Suppressor macrophage treated with lipopolysaccharide for 4 hours (primary cell): ENCODE data around the gene MSL2.
"Not testable (repeated sequence)": the region's sequence is repeated elsewhere in the genome, so short reads cannot be mapped to it uniquely, and the experiment has no call there.

Source experiments
- DNase-seq: peaks from one replicate; pipeline ENCODE4 v3.0.0-alpha.2; 2020

Gene MSL2, protein sequence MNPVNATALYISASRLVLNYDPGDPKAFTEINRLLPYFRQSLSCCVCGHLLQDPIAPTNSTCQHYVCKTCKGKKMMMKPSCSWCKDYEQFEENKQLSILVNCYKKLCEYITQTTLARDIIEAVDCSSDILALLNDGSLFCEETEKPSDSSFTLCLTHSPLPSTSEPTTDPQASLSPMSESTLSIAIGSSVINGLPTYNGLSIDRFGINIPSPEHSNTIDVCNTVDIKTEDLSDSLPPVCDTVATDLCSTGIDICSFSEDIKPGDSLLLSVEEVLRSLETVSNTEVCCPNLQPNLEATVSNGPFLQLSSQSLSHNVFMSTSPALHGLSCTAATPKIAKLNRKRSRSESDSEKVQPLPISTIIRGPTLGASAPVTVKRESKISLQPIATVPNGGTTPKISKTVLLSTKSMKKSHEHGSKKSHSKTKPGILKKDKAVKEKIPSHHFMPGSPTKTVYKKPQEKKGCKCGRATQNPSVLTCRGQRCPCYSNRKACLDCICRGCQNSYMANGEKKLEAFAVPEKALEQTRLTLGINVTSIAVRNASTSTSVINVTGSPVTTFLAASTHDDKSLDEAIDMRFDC

DNA sequence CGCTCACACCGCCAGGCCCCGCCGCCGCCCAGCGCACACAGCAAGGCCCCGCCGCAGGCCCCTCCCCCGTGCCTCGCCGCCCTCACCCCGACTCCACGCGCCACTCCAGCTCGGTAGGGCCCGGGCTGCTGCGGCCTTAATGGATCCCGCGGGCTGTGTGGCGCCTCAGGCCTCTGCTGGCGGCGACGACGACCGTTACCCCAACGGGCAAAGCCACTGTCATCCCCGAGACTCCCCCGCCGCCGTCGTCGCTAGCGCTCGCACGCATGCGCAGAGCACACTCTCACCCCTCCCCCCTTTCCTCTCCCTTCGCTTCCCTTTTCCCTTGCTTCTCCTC is at the start of gene MSL2:
TSS of gene MSL2 (minus strand) at position 272 of the 337 bp plus-strand sequence. CDS start 1,222 bp downstream, outside the sequence.
- no peak for DNase-seq

DNA sequence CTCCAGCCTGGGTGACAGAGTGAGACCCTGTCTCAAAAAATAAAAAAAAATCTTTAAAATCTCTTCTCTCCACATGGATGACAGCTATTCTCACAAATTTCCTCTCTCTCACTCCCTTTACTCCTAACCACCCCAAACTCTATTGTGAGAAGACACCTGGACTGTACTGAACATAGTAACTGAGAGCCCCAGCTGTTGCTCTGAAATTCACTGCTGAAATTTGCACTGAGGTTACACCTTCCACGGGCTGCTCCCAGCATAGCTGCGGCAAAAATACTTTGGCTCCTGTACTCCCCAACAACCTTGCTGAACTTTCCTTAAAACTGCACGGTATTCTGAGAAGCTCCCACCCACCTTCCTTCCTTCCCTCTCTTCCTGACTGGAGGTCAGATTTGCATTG is 49.6 kb upstream of the MSL2 start:
- no peak for DNase-seq

DNA sequence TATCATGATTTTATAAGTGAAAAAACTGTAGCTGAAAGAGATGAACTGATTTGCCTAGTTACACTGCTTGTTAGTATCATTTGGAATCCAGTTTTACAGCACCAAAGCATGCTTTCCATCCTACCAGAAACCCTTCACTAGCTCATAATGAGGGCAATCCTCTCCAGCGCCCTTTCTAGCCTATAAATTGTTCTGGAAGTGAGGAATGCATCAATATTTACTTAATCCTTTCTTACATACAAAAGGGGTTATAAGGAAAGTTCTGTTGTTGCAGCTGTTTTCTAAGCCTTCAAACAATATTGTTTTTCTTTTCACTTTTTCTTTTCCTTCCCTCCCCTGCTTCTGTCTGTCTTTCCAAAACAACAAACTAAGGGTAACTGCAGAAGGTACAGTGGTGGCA is 43.0 kb upstream of the MSL2 start:
- no peak for DNase-seq

DNA sequence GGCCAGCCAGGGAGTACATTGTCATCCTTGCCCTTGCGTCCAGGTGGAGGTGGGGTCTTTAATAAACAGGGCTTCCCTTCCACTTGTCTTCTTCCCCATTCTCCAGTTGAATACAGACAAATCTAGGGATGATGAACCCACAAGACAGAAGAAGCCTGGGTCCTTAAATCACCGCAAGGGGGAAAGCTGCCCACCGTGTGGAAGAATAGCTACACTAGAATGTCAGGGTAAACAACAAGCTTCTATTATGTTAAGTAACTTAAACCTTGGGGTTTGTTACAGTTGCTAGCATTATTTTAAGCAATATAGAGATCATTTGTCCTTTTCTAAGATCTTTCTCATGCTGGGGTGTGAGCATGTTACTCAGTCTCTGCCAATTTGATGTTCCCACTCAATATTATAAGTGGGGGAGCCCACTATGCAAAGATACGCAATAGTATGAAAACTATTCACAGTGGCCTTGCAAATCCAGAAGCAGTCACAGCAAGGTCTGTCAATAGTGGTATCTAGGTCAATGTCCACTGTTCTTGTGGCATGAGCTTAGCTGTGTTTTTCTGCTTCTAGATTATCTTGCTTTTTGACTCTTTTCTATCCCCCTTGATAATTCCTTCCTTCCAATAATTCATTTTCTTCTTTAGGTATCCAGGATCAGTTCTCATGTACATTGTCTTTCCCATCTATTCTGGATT is 42.0 kb upstream of the MSL2 start:
- DNase-seq: no peak

DNA sequence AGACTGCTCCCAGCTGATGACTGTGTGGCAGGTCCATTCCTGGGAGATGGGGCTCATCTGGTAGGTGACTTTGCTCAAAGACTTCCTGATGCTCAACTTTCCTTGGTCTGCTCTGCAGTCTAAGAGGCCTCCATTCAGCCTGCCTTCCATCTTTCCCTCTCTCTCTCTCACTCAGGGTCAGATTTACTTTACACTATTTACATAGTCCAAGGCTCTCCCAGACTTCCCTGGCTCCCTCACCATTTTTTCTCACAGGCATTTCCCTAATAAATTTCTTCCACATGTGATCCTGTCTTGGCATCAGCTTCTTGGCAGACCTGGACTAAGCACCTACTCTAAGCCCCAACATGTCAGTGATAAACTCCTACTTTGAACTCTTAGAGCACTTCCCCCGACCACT is 41.0 kb upstream of the MSL2 start:
- no peak for DNase-seq

DNA sequence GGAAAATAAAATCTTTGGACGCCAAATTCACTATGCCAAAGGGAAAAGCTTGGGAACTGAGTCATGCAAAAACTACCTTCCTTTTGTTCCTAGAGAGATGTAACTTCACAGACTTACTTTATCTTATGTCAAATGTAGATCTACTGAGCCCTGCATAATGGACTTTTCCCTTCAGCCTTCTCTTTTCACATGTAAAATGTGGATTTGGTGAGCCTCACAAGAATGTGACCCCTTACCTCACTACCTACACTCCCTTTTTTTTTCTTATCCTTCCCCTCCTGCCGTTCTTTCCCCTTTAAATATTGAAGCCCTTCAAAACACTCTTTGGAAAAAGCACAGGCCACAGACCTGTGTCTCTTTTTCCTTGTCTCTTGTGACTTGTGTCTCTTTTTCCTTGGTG is 40.0 kb upstream of the MSL2 start:
- no peak for DNase-seq

DNA sequence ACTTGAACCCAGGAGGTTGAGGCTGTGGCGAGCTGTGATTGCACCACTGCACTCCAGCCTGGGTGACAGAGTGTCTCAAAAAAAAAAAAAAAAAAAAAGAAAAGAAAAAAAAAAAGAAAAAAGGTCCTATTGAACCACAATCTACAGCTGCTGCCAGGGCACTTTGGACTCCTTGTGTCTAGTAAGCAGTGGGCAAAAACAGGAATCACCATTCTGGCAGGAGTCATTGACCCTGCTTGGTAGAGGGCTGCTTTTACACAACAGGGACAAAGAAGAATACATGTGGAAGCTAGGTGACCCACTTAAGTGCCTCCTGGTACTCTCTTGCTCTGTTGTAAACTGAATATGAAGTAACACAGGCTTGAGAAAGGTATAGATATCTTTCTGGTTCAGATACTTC is 39.4 kb upstream of the MSL2 start:
- DNase-seq: no peak

DNA sequence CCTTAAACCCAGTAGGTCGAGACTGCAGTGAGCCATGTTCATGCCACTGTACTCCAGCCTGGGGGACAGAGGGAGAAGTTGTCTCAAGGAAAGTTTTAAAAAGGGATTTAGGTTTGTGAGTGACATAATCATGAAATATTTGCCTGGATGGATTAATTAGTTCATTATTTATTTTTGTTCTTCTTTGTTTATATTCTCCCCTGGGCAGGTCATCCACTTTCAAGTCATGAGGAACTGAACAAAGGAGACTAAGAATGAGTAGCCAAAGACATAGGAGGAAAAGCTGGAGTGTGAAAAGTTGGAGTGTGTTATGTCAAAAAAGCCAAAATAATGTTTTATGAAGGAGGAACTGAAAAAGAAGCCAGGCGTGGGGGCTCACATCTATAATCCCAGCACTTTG is 36.3 kb upstream of the MSL2 start:
- no peak for DNase-seq

DNA sequence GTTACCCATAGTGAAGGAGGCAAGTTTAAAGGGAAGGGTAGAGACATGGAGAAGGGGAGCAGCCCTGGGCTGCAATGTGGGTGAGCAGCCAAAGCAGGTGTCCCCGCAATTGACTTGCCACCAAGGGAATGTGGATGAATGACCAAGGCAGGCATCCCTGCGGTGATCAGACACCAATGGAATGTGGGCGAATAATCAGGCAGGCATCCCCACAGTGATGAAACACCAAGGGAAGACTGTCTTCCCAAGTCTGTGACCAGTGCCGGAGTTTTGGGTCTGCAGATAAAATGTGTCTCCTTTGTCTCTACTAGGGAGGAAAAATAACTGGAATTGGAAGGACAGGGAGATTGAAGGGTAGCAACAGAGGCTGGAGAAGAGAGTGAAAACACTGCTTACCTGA is 26.6 kb upstream of the MSL2 start:
- not testable (repeated sequence) for DNase-seq

DNA sequence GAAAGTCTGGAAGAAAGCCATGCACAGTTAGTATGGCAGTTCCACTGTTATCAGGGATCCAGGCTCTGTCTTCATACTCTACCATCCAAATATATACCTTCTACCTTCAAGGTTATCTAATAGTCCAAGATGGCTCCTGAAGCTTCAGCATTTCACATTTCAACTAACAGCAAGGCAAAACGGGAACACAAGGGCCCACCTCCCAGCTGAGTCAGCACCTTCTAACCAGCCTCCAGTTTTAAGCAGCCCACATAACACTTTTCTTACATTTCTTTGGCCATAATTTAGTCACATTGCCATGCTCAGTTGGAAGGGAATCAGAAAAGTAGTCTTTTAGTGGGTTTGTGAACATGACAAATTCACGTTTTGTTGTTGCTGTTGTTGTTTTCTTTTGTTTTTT is 15.4 kb upstream of the MSL2 start:
- no peak for DNase-seq

DNA sequence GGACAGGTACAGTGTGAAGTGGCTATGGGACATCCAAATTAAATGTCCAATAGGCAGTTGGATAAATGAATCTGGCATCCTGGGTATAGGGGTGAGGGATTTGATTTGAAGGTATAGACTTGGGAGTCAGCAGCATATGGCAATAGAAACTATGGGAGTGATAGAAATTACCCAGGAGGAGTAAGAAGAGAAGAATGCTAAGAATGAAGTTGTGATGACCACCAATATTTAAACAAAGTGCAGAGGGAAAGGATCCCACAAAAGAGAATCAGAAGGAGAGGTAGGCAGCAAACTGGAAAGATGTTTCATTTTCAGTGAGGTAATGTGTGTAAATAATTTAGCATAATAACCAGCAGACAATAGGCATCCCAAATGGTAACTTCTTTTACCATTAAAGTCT is 13.8 kb upstream of the MSL2 start:
- DNase-seq: no peak

DNA sequence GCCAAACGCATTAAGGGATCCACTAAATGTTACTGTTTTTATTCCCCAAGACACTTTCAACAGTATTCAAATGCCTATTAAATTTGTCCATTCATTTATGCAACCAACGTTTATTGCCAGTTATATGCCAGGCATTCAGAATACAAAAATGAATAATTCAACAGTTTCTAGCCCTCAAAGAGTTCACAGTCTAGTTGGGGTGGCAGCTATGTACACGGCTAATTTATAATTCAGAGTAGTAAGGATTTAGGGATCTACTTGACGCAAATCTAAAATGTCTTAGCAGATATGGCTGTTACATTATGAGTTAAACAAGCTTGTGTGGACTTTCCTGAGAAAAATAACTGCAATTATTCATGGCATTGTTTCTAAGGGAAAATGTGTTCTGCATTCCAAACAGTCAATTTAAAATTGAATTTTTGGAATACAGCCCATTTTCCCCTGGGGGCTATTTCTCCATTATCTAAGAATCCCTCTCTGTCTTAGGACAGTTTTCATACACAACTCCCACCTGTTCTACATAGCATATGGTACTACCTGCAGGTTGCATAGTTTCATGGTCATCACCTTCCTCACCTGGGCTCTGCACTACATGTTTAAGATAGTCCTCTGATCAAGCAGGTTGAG is 11.5 kb upstream of the MSL2 start:
- DNase-seq: no peak

DNA sequence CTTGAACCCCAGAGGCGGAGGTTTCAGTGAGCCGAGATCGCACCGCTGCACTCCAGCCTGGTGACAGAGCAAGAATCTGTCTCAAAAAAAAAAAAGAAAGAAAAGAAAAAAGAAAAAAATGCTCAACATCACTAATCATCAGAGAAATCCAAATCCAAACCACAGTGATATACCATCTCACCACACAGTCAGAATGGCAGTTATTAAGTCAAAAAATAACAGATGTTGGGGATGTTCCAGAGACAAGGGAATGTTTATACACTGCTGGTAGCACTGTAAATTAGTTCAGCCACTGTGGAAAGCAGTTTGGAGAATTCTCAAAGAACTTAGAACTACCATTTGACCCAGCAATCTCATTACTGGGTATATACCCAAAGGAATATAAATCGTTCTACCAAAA is 3.1 kb upstream of the MSL2 start:
- DNase-seq: not testable (repeated sequence)

DNA sequence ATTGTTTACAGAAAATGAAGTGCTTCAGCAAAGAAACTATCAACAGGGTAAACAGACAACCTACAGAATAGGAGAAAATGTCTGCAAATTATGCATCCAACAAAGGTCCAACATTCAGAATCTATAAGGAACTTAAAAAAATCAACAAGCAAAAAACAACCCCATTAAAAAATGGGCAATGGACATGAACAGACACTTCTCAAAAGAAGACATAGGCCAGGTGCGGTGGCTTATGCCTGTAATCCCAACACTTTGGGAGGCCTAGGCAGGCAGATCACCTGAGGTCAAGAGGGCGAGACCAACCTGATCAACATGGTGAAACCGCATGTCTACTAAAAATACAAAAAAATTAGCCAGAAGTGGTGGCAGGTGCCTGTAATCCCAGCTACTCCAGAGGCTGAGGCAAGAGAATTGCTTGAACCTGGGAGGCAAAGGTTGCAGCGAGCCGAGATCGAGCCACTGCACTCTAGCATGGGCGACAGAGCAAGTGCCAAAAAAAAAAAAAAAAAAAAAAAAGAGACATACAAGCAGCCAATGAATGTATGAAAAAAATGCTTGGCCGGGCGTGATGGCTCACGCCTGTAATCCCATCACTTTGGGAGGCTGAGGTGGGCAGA is 2.4 kb upstream of the MSL2 start:
- not testable (repeated sequence) for DNase-seq

DNA sequence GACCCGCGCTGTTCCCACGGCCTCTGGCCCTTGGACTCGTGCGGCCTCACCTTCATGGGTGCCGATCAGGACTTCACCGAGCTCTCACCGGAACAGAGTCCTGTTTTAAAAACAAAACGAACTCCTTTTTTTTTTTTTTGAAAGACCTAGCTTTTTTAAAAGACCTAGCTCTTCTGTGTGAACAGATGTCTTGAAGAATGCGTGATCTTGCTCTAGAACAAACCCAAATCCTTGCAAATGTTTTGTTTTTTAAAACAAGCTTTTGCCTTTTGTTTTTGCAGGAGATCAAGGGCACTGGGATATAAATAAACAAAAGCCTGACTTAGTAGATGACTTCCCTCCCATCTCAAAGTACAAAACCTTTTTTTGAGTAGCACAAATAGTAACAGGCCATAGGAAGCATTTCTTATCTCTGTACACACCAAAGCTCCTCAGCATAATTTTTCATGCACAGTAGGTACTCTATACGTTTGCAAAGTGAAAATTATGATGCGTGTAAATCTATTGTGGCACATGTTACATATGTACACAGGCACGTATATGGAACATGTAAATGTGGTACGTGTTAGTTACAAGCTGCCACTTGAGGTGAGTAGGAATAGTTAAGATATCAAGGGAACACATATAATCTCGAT is 1.1 kb upstream of the MSL2 start:
- no peak for DNase-seq

DNA sequence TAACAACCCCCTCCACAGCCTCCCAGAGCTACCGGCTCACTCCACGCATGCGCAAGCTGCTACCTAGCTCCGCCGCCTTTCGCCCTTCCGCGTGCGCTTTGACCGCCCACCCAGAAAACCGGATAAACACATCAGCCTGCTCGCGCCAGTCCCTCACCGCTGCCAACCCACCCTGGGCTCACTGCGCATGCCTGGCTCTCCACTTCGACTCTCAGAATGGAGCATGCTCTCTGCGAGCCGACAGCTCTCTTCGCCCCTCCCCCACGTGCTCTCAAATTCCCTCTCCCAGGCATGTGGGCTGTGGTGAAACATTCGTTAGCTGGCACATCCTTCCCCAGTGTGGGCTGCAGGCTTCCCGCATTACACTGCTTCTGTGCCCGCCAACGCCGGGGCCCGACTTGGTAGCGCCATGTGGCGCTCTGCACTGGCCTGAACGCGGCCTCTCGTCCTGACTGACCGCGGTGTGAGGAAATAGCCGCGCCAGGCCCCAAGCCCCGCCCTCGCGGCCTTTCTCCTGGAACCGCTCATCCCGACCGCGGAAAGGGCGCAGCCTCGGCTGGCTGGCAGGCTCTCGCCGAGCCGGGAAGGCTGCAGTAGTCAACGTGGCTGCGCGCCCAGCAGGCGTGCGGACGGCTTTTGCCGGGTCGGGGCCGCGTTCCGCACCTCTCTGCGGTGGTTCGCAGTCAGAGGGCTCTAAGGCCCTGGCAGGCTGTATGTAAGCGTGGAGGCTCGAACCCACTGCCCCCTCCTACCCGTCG is 445 bp upstream of the MSL2 start:
- peak; percentile 100 for DNase-seq

DNA sequence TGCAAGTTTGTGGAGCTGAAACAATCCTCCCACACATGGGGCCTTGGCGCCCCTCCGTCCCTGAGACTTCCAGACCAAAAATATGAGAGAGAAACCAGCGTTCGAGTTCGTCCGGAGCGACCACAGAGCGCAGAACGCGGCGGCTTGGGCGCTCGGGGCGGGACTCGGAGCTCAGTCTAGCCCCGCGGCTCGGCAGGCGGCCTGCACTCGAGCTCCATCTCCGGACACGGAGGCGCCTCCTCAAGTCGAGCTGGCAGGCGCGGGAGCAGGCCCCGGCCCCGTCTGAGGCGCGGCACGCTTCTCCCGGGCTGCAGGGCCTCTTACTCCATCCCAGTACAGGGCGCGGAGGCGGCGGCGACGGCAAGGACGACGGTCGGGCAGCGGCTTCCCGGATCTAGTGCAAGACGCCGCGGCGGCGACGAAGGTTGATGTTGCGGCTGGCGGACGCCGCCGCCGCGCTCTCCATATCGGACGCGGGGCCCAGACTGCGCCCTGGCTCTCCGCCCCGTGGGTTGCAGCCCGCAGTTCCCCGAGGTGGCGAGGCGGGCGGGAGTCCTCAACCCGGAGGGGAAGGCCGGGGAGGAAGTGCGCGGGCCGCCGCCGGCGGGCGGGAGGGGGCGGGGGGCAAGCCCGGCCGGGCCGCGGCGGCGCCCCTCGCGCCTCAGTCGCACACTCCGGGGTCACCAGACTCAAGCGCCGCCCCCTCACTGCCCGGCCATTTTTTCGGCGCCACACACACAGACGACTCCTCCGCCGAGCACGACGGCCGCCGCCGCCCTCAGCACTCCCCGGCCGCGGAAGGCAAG is 674 bp downstream of the MSL2 start:
- DNase-seq: peak; percentile 87

DNA sequence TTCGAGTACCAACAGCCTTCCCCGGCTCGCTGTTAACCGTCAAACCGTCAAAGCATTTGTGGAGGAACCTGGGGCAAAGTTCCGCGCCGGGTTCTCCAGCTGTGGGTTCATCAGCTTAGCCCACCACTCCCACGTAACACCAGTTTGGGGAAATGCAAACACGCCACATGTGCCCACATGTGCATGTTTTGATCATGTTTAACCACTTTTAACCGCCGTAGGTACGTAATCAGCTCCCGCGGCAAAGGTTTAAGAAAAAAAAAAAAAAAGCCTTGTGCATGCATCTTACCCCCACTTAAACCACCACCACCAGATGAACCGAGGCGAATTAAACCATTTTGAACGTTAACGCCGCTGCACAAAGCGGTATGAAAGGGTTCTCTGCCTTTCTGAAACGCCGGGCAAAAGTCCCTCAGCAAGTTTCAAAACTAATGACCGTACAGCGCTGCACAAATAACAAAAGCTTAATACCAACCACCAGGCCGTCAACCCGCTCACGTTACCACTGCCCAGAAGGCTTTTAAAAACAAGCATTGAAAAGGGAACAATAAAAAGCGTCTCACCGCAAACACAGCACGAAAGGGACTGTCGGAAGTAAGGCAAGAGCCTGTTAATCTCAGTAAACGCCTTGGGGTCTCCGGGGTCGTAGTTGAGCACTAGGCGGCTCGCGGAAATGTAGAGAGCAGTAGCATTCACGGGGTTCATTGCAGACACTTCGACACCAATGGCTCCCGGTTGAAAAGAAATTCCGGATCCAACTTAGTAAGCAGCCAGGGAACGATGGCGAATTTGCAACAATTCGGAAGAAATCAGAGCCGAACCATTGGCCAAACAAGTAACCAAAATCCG is 1.5 kb downstream of the MSL2 start:
- peak; percentile 59 for DNase-seq

DNA sequence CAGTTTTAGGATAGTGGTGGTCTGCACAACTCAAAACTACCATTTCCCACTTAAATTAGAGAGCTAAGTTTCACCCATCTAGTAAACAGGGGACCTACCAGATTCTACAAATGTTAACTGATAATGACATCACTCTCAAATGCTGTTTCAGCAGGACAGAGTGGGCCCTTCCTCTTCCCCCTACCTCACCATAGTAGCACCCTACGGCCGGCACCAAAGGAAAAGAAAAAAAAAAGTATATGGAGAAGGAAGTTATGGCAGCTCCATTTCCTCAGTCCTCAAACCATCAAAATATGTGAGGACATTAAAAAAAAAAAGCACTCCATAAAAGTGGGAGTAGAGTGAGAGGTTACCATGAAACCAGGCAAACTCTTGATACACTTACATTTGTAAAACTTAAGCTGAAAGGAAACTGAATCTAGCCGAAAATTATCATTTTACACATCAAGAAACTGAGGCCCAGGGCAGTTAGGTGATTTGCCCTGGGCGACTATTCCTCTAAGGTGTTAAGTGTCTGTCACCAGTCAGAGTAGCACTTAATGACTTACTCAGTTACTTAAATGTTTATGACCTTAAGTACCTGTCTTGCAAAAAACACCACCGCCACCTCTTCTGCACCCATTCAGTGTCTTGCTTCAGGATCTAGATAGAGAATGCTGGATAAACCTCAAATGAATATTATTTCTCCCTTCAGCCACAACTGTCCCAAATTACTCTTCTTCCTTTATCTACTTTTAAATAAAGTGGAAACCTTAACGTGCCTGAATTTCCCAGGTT is 2.7 kb downstream of the MSL2 start:
- peak; percentile 60 for DNase-seq
